DMS79 treated with DMSO at 0.1 percent for 48 hours (cell line): ENCODE measurements around the gene RPL37A.
A peak's percentile ranks its signal among the peaks of the same experiment; 100 is the strongest.

Source experiments
- DNase-seq: peaks from one replicate; lab custom pipeline; 2025; lab: John Stamatoyannopoulos, UW

The RPL37A gene

DNA sequence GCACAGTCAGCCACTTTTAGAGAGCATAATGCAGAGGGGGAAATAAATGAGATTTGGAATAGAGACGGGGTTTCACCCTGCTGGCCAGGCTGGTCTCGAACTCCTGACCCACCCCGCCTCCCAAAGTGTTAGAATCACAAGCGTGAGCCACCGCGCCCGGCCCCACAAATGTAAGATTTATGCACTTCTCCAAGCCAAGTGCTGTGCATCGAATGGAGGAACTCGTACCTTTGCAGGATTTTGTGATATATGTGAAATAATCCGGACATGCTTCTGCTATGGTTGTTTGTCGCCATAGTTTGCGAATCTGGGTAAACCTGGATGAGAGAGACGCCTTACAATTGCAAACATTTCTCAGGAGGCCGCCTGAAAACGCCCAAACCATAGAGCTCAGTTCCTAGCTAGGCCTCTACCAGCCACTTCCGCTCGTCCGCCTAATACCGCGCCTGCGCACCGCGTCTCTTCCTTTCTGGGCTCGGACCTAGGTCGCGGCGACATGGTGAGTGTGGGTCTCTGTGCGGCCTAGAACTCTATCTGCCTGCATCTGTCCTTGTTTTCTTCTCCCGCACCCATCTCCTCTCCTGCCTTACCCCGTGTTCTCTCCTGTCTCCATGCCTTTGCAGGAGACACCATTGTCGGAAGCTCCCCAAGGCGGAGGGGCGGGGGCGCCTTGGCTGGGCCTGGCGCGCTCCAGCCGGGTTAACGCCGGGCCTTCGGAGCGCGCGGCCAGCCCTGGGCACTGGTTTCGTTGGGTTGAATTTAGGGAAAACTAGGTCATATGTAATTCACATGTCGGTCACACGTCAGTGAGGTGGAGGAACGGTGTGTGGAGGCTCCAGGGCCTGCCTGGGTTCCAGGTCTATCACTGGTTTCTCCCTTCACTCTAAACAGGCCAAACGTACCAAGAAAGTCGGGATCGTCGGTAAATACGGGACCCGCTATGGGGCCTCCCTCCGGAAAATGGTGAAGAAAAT is at the start of gene RPL37A:
Gene RPL37A (plus strand): TSS at position 466 of the 974 bp plus-strand sequence. CDS start 31 bp downstream, at position 497.
- DNase-seq, result peak; percentile 95

DNA sequence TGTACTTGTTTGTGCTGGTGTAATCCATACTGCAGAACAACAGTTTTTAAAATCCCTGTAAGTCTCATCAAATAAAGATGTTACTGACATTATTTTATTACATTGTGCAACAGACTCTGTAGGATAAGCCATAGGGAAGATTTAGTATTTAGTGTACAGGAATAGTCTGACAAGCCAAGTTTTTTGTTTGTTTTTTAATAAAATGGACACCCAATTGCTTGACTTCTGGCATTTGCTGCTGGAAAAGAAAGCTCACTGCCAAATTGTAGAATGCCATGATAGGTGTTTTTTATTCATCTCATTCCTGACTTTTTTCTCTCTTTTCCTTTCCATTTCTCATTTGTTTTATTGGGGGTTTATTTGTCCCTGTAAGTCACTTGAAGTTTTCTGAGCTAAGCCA is 48.3 kb upstream of the RPL37A start:
- DNase-seq, result no peak

- no peak for DNase-seq
Measured at GRCh38 chr2:216450784-216451183, 47.9 kb upstream of the RPL37A start.

DNA sequence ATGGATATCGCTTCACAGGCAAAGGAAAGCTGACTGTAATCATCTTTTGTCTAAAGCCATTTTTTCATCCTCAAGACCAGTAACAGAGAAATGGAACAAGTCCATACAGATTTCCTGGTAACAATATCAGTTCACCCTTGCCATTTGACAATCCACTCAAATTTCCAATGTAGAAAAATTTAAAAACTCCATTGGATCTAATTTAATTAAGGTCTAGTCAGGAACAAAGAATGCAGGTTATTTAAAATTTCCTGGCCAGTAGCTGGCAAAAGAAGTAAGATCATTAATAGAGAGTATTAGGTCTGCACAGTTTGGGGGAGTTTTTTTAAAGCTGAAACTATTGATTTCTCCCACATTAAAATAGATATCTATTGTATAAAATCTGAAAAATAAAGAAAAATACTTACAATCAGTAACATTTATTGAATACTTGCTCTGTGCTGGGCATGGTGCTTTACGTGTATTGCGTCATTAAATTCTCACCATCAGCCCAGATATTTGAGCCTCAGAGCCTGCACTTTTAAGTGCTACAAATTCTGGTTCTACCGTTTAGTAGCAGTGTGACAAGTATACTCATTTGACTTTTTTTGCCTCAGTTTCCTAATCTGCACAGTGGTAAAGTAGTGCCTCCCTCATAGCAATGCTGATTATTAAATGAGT is 44.6 kb upstream of the RPL37A start:
- DNase-seq, result no peak

DNA sequence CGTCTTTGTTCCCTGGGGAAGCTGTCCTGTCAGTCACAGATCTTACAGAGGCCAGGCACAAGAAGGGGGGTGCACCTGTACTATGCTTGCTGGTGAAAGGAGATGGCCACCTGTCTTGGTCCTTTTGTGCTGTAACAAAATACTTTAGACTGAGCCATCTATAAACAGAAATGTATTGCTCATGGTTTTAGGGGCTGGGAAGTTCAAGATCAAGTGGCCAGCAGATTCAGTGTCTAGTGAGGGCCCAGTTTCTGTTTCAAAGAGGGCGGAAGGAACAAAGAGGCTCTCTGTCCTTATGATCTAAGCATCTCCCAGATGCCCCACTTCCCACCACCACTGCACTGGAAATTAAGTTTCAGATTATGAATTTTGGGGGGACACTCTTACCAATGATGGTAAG is 35.5 kb upstream of the RPL37A start:
- no peak for DNase-seq

GRCh38 chr2:216464104-216464720 is 34.4 kb upstream of the RPL37A start:
- DNase-seq, result peak; percentile 20

DNA sequence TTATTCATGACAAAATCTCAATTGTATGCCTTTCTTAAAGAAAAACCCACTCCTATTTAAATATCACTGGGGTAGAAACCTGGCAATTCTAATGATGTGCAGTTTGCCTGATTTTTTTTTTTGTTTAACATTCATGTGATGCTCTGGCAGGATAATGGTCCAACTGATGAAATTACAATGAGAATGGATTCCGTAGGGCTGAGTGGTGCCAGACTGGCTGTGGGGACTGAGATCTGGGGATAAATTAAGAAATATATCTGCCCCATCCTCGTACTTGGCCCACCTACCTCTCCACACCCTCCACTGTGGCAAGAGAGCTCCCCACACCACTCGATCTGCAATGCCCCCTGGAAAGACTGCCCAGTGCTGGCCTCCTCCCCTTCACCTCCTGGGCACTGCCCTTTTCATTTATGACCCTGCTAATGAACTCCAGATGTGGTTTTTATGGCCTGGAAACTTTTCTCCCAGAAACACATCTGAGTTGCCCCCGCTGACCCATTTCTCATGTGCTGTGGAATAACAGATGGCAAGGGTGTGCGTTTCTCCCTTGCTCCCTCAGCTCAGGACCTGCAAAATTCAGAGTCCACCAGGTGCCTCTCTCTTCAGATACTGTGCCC is 33.0 kb upstream of the RPL37A start:
- DNase-seq, result no peak

GRCh38 chr2:216467845-216468244 is 30.8 kb upstream of the RPL37A start:
- DNase-seq, result no peak

- DNase-seq, result no peak
Measured at GRCh38 chr2:216469661-216470060, 29.0 kb upstream of the RPL37A start.

DNA sequence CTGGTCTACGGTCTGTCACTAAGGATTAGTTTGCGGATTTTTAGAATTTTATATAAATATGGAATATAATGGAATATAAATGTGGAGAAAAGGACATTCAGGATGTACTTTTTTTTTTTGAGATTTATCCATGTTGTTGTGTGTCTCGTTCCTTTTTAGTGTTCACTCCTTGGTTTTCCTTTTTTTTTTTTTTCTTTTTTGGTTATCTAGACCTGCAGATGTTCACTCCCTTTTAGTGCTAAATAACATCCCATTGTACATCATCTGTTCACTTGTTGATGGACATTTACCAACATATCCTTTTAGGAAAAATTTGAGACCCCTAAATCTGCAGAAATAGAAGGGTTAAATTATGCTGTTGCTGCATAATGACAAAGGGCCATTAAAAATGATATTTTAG is 25.5 kb upstream of the RPL37A start:
- DNase-seq, result no peak

GRCh38 chr2:216474925-216475670 is 23.5 kb upstream of the RPL37A start:
- DNase-seq, result no peak

- DNase-seq, result no peak
Measured at GRCh38 chr2:216475767-216476166, 22.9 kb upstream of the RPL37A start.

DNA sequence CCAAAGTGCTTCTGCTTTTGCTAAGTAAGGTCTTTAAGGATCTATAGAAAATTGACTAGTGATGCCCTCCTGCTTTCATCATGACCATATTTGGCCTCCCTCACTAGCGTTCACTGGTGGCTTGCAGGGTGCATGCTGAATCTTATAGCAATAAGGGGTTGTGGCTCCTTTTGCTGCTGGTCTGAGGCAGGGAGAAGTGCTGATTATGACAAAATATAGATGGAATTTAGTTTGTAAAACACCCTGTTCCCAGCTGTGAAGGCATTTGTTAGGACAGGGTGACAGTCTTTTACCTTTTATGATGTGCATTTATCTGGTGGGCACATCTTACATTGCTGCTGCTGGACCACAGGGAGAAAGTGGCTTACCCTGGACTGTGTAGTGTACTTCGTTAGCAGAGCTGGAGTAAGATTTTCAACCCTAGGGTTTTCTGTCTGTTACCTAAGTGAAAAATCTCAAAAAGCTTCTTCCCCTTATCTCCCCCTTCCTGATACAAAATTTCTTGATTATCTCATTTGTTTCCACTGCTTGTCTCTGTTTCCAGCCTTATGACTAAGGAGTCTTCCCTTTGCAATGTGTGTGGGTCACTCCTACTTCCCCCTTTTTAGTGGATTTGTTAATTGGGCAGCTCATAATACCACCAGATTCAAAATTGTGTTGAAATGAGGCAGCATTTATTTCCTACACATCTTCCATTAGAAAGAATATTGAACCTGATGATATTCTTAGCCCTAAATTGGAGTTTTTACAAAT is 21.2 kb upstream of the RPL37A start:
- DNase-seq, result no peak

GRCh38 chr2:216478151-216478550 is 20.5 kb upstream of the RPL37A start:
- no peak for DNase-seq

- DNase-seq, result no peak
Measured at GRCh38 chr2:216478791-216479190, 19.9 kb upstream of the RPL37A start.

- no peak for DNase-seq
Measured at GRCh38 chr2:216480221-216480620, 18.4 kb upstream of the RPL37A start.

GRCh38 chr2:216482640-216483039 is 16.0 kb upstream of the RPL37A start:
- no peak for DNase-seq

- DNase-seq, result no peak
Measured at GRCh38 chr2:216485237-216485636, 13.4 kb upstream of the RPL37A start.

GRCh38 chr2:216485745-216486144 is 12.9 kb upstream of the RPL37A start:
- no peak for DNase-seq

DNA sequence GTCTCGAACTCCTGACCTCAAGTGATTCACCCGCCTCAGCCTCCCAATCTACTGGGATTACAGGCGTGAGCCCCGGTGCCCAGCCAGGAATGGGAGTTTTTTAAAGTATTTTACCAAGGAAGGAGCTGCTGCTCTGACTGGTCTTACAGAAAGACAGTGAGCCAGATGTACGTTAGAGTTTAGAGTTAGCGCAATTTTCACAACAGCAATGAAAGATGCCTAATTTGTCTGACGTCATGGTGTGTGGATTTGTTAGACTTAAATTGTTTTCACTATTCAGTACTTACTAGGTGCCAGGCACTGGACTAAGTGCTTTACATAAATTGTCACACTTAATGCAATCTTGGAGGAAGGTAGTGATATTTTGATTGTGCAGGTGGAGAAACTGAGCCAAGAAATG is 12.4 kb upstream of the RPL37A start:
- DNase-seq, result no peak

GRCh38 chr2:216486708-216487107 is 11.9 kb upstream of the RPL37A start:
- no peak for DNase-seq
